B cell (primary cell): ENCODE measurements around the gene SHC4.

Experiments
- CTCF ChIP-seq: fragments of 200-600 bp; IDR thresholded peaks from one replicate; pipeline ENCODE4 v1.8.0; 2022; ENCODE audit warnings: antibody characterized with exemption, mild to moderate bottlenecking
- EZH2 ChIP-seq: IDR thresholded peaks from 2 replicates; pipeline ENCODE4 v1.6.1; 2012; ENCODE audit warnings: borderline replicate concordance, low read depth, mild to moderate bottlenecking, moderate library complexity, low read length; ENCODE audit not compliant: insufficient read depth, poor library complexity, severe bottlenecking

- TF ChIP-seq EZH2 (no peak), CTCF (no peak)
Observed at GRCh38 chr15:48891232-48891765, 72.4 kb downstream of the SHC4 start.
